H1 (cell line): ENCODE measurements around the gene TNC.

ENCODE experiments used
- CHD1 ChIP-seq: IDR thresholded peaks from 2 replicates; pipeline ENCODE4 v1.6.1; 2012; ENCODE audit warnings: low read depth, low read length, improper control_type of control experiment
- CTCF ChIP-seq, 3 experiments: IDR thresholded peaks; 1 replicate in 2 of 3; 2 replicates in 1 of 3; pipeline versions ENCODE4 v1.5.1 to v1.6.1; 2011; ENCODE audit warnings: low read length in 3 of 3, mild to moderate bottlenecking in 3 of 3, inconsistent platforms in 2 of 3, low read depth in 1 of 3, moderate library complexity in 1 of 3; ENCODE audit not compliant: insufficient read depth in 1 of 3; ENCODE audit errors: control extremely low read depth in 1 of 3
- EZH2 ChIP-seq: fragments of 200-600 bp; sonication (generic); IDR thresholded peaks from 2 replicates; pipeline ENCODE4 v1.7.1; 2012; ENCODE audit warnings: low read depth, mild to moderate bottlenecking, moderate library complexity, low read length, inconsistent platforms; ENCODE audit not compliant: severe bottlenecking
- JUN ChIP-seq: IDR thresholded peaks from 2 replicates; pipeline ENCODE4 v1.6.1; 2011; ENCODE audit warnings: low read depth, mild to moderate bottlenecking, improper control_type of control experiment, low read length
- KDM1A ChIP-seq: fragments of 200-600, 300-600 bp; sonication (generic); IDR thresholded peaks from 2 replicates; pipeline ENCODE4 v1.7.1; 2016; ENCODE audit warnings: mild to moderate bottlenecking, low read length, borderline replicate concordance
- POLR2A ChIP-seq, 2 experiments: IDR thresholded peaks; 1 replicate in 1 of 2; 2 replicates in 1 of 2; pipeline ENCODE4 v1.6.1; 2011; ENCODE audit warnings: low read depth in 2 of 2, low read length in 2 of 2, mild to moderate bottlenecking in 2 of 2; ENCODE audit errors: control extremely low read depth in 1 of 2
- POLR2AphosphoS5 ChIP-seq: IDR thresholded peaks from 2 replicates; pipeline ENCODE4 v1.6.1; 2011; ENCODE audit warnings: low read depth, low read length
- SIRT6 ChIP-seq: IDR thresholded peaks from one replicate; pipeline ENCODE4 v1.7.1; 2012; ENCODE audit warnings: low read length, inconsistent platforms
- TAF1 ChIP-seq: IDR thresholded peaks from 2 replicates; pipeline ENCODE4 v1.6.1; 2011; ENCODE audit warnings: mild to moderate bottlenecking, low read depth, low read length

DNA sequence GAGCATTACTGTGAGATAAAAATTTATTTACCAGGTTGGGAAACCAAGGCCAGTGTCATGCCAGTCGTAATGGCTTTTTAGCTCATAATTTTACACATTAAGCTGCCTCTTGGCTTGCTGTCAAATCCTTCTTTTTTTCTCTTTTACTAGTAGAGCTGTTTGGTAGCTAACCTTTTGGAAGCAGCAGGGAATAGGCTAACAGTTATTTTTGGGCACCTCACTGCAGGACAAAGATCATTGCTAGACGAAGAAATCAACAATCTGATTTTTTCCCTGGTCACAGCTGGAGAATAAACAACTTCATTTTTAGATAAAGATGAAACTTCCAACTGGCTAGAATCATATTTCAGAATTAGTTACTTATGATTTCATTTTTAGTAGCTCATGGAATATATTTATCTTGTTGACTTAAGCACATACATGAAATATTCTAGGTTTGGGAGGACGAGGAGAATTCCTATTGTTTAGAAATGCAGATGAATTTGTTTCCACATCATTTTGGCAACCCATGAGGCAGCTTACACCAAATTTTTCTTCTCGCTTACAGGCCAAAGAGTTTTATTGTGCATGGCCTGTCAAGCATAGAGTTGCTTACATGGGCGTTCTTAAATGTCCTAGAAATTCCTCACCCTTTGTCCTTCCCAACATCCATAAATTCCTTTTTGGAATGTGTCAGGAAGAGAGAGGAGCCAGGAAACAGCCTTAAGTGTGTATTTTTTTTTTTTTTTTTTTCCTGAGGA is 19.6 kb downstream of the TNC start:
- no peak for TF ChIP-seq CHD1
- TF ChIP-seq POLR2AphosphoS5, result no peak
- TF ChIP-seq TAF1, result no peak
- TF ChIP-seq POLR2A (IDR thresholded peaks at IDR 0.05; ENCODE audit: control extremely low read depth in 1 of 2, low read depth in 2 of 2, low read length in 2 of 2), result no peak
- no peak for TF ChIP-seq EZH2
- no peak for TF ChIP-seq JUN
- TF ChIP-seq KDM1A, result no peak
- TF ChIP-seq CTCF (IDR thresholded peaks at IDR 0.05; ENCODE audit: control extremely low read depth in 1 of 3, insufficient read depth in 1 of 3, low read depth in 1 of 3, low read length in 3 of 3), result no peak
- TF ChIP-seq SIRT6, result no peak
